HepG2 (cell line): ENCODE results near the gene PKMYT1. TPM values are rescaled to one million over a fixed set of nuclear protein-coding genes. Genes with fewer than 3 reads are reported as not detected.

Experiments used
- ATAC-seq: fragments of 200-7000 bp; cut with Tn5 transposase; 3 replicates; pipeline ENCODE4 v1.9.1; 2020; ENCODE audit warnings: mild to moderate bottlenecking, moderate library complexity
- BruUV-seq: library from RNA; stranded (reverse); fragments of 400-500 nt; replicated peaks from 2 replicates; lab custom pipeline; 2021; lab: Mats Ljungman, UMichigan
- CTCF ChIA-PET: fragments of 300-600 bp; formaldehyde crosslinking; extraction: SDS; loops from one replicate; lab custom pipeline; 2021; ENCODE audit warnings: low total read pairs, inconsistent platforms, low intra/inter-chr PET ratio; lab: Yijun Ruan, JAX
- POLR2A ChIA-PET: fragments of 350-600 bp; sonication (Branson Sonifier 250); formaldehyde crosslinking; loops from one replicate; lab custom pipeline; 2020; ENCODE audit warnings: antibody characterized with exemption, inconsistent platforms; lab: Yijun Ruan, JAX
- DNase-seq: peaks from one replicate; pipeline ENCODE4 v3.0.0-alpha.2; 2015; ENCODE audit warnings: low spot score
- FAIRE-seq: peaks from 3 replicates; lab custom pipeline; 2011; peaks lifted over from hg19 to GRCh38; lab: Jason Lieb, UNC
- H2AFZ ChIP-seq: one replicate; pipeline ENCODE4 v1.6.1; 2011; ENCODE audit warnings: low read length, inconsistent platforms
- H3K27ac ChIP-seq: fragments of 300-600 bp; 3 replicates; pipeline ENCODE4 v1.8.0; 2011; ENCODE audit warnings: mixed run types, mild to moderate bottlenecking, mixed read lengths, low read length, inconsistent platforms; ENCODE audit not compliant: insufficient read depth; ENCODE audit errors: extremely low read length
- H3K27me3 ChIP-seq, 2 experiments: fragments of 200-600 bp in 1 of 2; 2 replicates in 1 of 2; 3 replicates in 1 of 2; pipeline versions ENCODE4 v1.6.0 to v1.8.0; 2011; ENCODE audit warnings: low read length in 2 of 2, mild to moderate bottlenecking in 2 of 2, moderate library complexity in 2 of 2, inconsistent platforms in 1 of 2; ENCODE audit not compliant: insufficient read depth in 2 of 2, control insufficient read depth in 1 of 2
- H3K36me3 ChIP-seq, 2 experiments: fragments of 200-600 bp in 1 of 2; replicated peaks in 1 of 2; 2 replicates in 1 of 2; 3 replicates in 1 of 2; pipeline versions ENCODE4 v1.5.1 to v1.8.0; 2011; ENCODE audit warnings: low read length in 2 of 2, inconsistent platforms in 1 of 2; ENCODE audit not compliant: insufficient read depth in 2 of 2, control insufficient read depth in 1 of 2
- H3K4me1 ChIP-seq: 2 replicates; pipeline ENCODE4 v1.5.1; 2012; ENCODE audit warnings: low read length, inconsistent platforms; ENCODE audit not compliant: insufficient read depth
- H3K4me2 ChIP-seq: 2 replicates; pipeline ENCODE4 v1.6.0; 2011; ENCODE audit warnings: low read depth, low read length, inconsistent platforms
- H3K4me3 ChIP-seq, 3 experiments: fragments of 200-600 bp in 1 of 3; sonication (generic), shearing (Covaris generic) in 1 of 3; replicated peaks in 1 of 3; 2 replicates each; pipeline ENCODE4 v1.5.1; 2011 to 2016; ENCODE audit warnings: low read length in 3 of 3, inconsistent platforms in 2 of 3, low read depth in 2 of 3, mild to moderate bottlenecking in 2 of 3, control low read depth in 1 of 3, mixed read lengths in 1 of 3; ENCODE audit not compliant: insufficient read depth in 1 of 3
- H3K79me2 ChIP-seq: one replicate; pipeline ENCODE4 v1.6.1; 2011; ENCODE audit warnings: low read length, inconsistent platforms; ENCODE audit not compliant: insufficient read depth
- H3K9ac ChIP-seq: 2 replicates; pipeline ENCODE4 v1.6.0; 2011; ENCODE audit warnings: mild to moderate bottlenecking, low read depth, low read length, inconsistent platforms; ENCODE audit not compliant: insufficient read depth
- H3K9me3 ChIP-seq: 2 replicates; pipeline ENCODE4 v1.5.1; 2012; ENCODE audit warnings: mild to moderate bottlenecking, low read length
- H4K20me1 ChIP-seq: 2 replicates; pipeline ENCODE4 v1.6.0; 2011; ENCODE audit warnings: inconsistent platforms, mild to moderate bottlenecking, low read length, moderate library complexity; ENCODE audit not compliant: insufficient read depth
- CC2D1A ChIP-seq: sonication (generic); formaldehyde crosslinking; IDR thresholded peaks from 2 replicates; pipeline ENCODE4 v1.8.1; 2023; ENCODE audit warnings: mild to moderate bottlenecking, missing genetic modification reagents
- IRF1 ChIP-seq: sonication (generic); formaldehyde crosslinking; IDR thresholded peaks from 2 replicates; pipeline ENCODE4 v1.4.0; 2020; ENCODE audit warnings: low read depth, mild to moderate bottlenecking, missing genetic modification reagents
- NR2F2 ChIP-seq: IDR thresholded peaks from 2 replicates; pipeline ENCODE4 v1.6.1; 2012; ENCODE audit warnings: low read depth, inconsistent platforms, borderline replicate concordance
- ONECUT2 ChIP-seq: sonication (generic); formaldehyde crosslinking; IDR thresholded peaks from 2 replicates; pipeline ENCODE4 v1.4.0; 2020; ENCODE audit warnings: missing genetic modification reagents
- PHF21A ChIP-seq: sonication (generic); formaldehyde crosslinking; IDR thresholded peaks from 2 replicates; pipeline ENCODE4 v1.5.0; 2020; ENCODE audit warnings: mild to moderate bottlenecking, missing genetic modification reagents
- PREB ChIP-seq: sonication (generic); formaldehyde crosslinking; IDR thresholded peaks from 2 replicates; pipeline ENCODE4 v1.4.0; 2020; ENCODE audit warnings: missing genetic modification reagents
- REPIN1 ChIP-seq: sonication (generic); formaldehyde crosslinking; IDR thresholded peaks from 2 replicates; pipeline ENCODE4 v1.8.0; 2022; ENCODE audit warnings: missing genetic modification reagents, low read depth, mild to moderate bottlenecking, borderline replicate concordance
- TSC22D2 ChIP-seq: sonication (generic); formaldehyde crosslinking; IDR thresholded peaks from 2 replicates; pipeline ENCODE4 v1.5.1; 2020; ENCODE audit warnings: missing genetic modification reagents, mild to moderate bottlenecking, borderline replicate concordance
- ZNF33B ChIP-seq: sonication (generic); formaldehyde crosslinking; IDR thresholded peaks from 2 replicates; pipeline ENCODE4 v1.5.1; 2020; ENCODE audit warnings: mild to moderate bottlenecking, missing genetic modification reagents
- ZNF660 ChIP-seq: sonication (generic); formaldehyde crosslinking; IDR thresholded peaks from 2 replicates; pipeline ENCODE4 v1.5.1; 2020; ENCODE audit warnings: mild to moderate bottlenecking, low read depth, missing genetic modification reagents, borderline replicate concordance
- ZNF704 ChIP-seq: sonication (generic); formaldehyde crosslinking; IDR thresholded peaks from 2 replicates; pipeline ENCODE4 v1.8.1; 2023; ENCODE audit warnings: mild to moderate bottlenecking, inconsistent platforms, moderate library complexity, missing genetic modification reagents, borderline replicate concordance
- ZNF780A ChIP-seq: sonication (generic); formaldehyde crosslinking; IDR thresholded peaks from 2 replicates; pipeline ENCODE4 v1.8.0; 2022; ENCODE audit warnings: mild to moderate bottlenecking, missing genetic modification reagents, moderate library complexity
- WGBS: methylation state at CpG from one replicate; pipeline ENCODE4 v1.1.6; 2017; ENCODE audit warnings: low lambda C conversion rate; 5-methylcytosine and 5-hydroxymethylcytosine counted together
- in situ Hi-C: cut with HindIII; loops from 2 replicates; pipeline ENCODE4 v1.10.0; 2017; ENCODE audit warnings: low pct_unique_long_range_greater_than_20kb; ENCODE audit not compliant: extremely low pct_ligation_motif_present
- intact Hi-C: fragments of 100-400 bp; cut with micrococcal nuclease; formaldehyde crosslinking; loops from one replicate; pipeline ENCODE4 v1.10.0; 2022; ENCODE audit not compliant: unreplicated experiment
- polyA plus RNA-seq, 8 experiments: library from polyadenylated mRNA; depleted of rRNA in 3 of 8; stranded (reverse) in 7 of 8; unstranded in 1 of 8; fragments of >200 nt; fragmentation: Illumina TruSeq in 4 of 8; extraction: Trizol in 4 of 8; gene quantifications; 2 replicates each; pipeline versions ENCODE4 v1.2.1 to v1.2.3, GENCODE V29; 2011 to 2016; ENCODE audit warnings: low read depth in 4 of 8, missing spikeins in 1 of 8, mixed read lengths in 1 of 8; ENCODE audit not compliant: insufficient read depth in 1 of 8
- total RNA-seq, 5 experiments: library from RNA; depleted of rRNA; stranded (reverse); fragments of >200 nt; fragmentation: Illumina TruSeq; extraction: Trizol; gene quantifications; 2 replicates each; pipeline ENCODE4 v1.2.3, GENCODE V29; 2016; ENCODE audit warnings: low read depth in 1 of 5
- TF ChIP-seq, protein P1 (sequence below): sonication (generic); formaldehyde crosslinking; IDR thresholded peaks from 2 replicates; pipeline ENCODE4 v1.4.0; 2020; ENCODE audit warnings: missing genetic modification reagents, mild to moderate bottlenecking, borderline replicate concordance

PKMYT1 gene
- total and polyA plus RNA-seq, 2 of the 13 experiments (the other 11 are each of a cell fraction or from before 2014, with no cell fraction given) = 7.0 to 27.8 TPM

- no peak for ATAC-seq
These were observed 51.5 kb downstream of the PKMYT1 start for GRCh38 chr16:2928796-2929195.

More at GRCh38 chr16:2928796-2929195, 51.5 kb downstream of the PKMYT1 start:
- FAIRE-seq (no peak), DNase-seq (no peak)
- Histone ChIP-seq H3K9me3 (no peaks in the 10 kb centered on the region), H3K27ac (no peak overlapping the region), H2AFZ (no peak overlapping the region), H4K20me1 (no peaks in the 10 kb centered on the region), H3K9ac (no peak overlapping the region), H3K4me1 (0 out of 2 replicates have a peak, but pooled peaks cover 9% of the 10 kb centered on the region), H3K4me3 (no peak overlapping the region), H3K4me2 (no peak overlapping the region), H3K36me3 (peaks cover 6 to 8% of the 10 kb centered on the region in 2 experiments; a peak in 3 of 5 replicates), H3K79me2 (no peaks in the 10 kb centered on the region), H3K27me3 (no peaks in the 10 kb centered on the region)
- no TSS peak for BruUV-seq
- ChIA-PET CTCF (no interaction called here), POLR2A (no interaction called here)
- in situ Hi-C loops (no loop called here), intact Hi-C loops (no loop called here)
- TF ChIP-seq NR2F2 (no peak), PREB (CRISPR knock-in tag) (no peak), IRF1 (CRISPR knock-in tag) (no peak), TSC22D2 (no peak), PHF21A (CRISPR knock-in tag) (no peak), ZNF780A (no peak), ZNF704 (CRISPR knock-in tag) (no peak), CC2D1A (CRISPR knock-in tag) (no peak), ONECUT2 (no peak), ZNF660 (CRISPR knock-in tag) (no peak), ZNF33B (CRISPR knock-in tag) (no peak), REPIN1 (CRISPR knock-in tag) (no peak)
- TF ChIP-seq, protein P1, sequence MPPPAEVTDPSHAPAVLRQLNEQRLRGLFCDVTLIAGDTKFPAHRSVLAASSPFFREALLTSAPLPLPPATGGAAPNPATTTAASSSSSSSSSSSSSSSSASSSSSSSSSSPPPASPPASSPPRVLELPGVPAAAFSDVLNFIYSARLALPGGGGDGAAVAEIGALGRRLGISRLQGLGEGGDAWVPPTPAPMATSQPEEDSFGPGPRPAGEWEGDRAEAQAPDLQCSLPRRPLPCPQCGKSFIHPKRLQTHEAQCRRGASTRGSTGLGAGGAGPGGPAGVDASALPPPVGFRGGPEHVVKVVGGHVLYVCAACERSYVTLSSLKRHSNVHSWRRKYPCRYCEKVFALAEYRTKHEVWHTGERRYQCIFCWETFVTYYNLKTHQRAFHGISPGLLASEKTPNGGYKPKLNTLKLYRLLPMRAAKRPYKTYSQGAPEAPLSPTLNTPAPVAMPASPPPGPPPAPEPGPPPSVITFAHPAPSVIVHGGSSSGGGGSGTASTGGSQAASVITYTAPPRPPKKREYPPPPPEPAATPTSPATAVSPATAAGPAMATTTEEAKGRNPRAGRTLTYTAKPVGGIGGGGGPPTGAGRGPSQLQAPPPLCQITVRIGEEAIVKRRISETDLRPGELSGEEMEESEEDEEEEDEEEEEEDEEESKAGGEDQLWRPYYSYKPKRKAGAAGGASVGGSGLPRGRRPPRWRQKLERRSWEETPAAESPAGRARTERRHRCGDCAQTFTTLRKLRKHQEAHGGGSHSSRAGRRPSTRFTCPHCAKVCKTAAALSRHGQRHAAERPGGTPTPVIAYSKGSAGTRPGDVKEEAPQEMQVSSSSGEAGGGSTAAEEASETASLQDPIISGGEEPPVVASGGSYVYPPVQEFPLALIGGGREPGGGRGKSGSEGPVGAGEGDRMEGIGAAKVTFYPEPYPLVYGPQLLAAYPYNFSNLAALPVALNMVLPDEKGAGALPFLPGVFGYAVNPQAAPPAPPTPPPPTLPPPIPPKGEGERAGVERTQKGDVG = no peak
- 92% methylated on average over 7 of the region's 11 CpGs for WGBS
